Uterus (tissue), 2 donors: Measurements from ENCODE around the gene GTF2F2.

ENCODE experiments used
- CTCF ChIP-seq, 4 experiments: fragments of 200-600 bp in 2 of 4; fragments of 450-650 bp in 2 of 4; sonication (generic) in 2 of 4; IDR thresholded peaks; one replicate each; pipeline ENCODE4 v1.5.1; 2016 to 2019; ENCODE audit warnings: antibody characterized with exemption in 4 of 4, mild to moderate bottlenecking in 2 of 4, moderate library complexity in 1 of 4
- POLR2A ChIP-seq, 2 donors: fragments of 450-650 bp; IDR thresholded peaks; one replicate each; pipeline ENCODE4 v1.6.1; 2016; ENCODE audit warnings: antibody characterized with exemption in 2 of 2, mild to moderate bottlenecking in 1 of 2, moderate library complexity in 1 of 2

- TF ChIP-seq CTCF (IDR thresholded peaks at IDR 0.05) (no peak), POLR2A (IDR thresholded peaks at IDR 0.05) (no peak)
Observed at GRCh38 chr13:45207319-45207718, 87.0 kb downstream of the GTF2F2 start.
